ENCODE results near the gene LRRFIP1.
"Not testable (repeated sequence)": the region's sequence is repeated elsewhere in the genome, so short reads cannot be mapped to it uniquely, and the experiment has no call there.

Gene LRRFIP1

DNA sequence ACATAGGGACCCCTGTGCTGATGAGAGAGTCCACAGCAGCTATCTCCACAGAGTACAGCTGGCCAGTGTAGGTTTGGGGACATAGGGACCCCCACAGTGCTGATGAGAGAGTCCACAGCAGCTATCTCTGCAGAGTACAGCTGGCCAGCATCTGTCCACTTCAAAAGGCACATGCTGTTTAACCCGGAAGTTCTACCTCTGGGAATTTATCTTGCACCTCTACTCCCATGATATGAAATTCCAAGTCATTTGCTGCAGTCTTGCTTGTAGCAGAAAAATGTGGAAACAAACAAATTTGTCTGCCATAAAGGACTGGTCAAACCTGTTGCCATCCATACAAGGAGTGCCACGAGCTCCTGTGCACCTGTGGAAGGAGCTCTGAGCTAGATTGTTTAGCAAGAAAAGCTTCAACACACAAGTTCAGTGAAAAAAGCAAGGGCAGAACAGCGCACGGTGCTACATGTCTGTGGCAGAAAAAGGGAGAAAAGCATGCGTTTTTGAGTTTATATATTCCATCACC, 33.1 kb downstream of the LRRFIP1 start:
- in situ Hi-C loops (cut with HindIII; ENCODE audit: low sequenced_read_pairs): no loop called here

GRCh38 chr2:237661270-237661669, 33.9 kb downstream of the LRRFIP1 start:
- in situ Hi-C loops (cut with HindIII; ENCODE audit: low sequenced_read_pairs): no loop called here

DNA sequence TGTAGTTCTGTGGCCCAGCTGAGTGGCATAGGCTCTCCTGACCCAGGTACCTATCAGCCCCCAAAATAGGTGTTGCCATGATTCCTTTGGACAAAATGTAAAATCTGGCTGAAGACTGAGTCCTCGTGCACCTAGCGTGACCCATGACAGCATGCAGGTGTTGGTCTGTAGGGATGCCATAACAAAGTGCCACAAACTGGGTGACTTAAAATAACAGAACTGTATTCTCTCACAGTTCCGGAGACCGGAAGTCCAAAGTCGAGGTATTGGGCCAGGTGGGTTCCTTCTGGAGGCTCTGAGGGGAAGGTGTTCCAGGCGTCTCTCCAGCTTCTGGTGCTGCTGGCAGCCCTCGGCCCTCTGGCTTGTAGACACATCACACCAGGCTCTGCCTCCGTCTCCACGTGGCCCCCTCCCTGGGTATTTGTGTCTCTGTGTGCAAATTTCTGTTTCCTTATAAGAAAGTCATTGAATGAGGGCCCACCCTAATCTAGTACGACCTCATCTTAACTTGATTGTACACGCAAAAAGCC, 34.5 kb downstream of the LRRFIP1 start:
- in situ Hi-C loops (cut with HindIII; ENCODE audit: low sequenced_read_pairs): no loop called here

GRCh38 chr2:237662671-237663093, 35.3 kb downstream of the LRRFIP1 start:
- in situ Hi-C loops (cut with HindIII; ENCODE audit: low sequenced_read_pairs): no loop called here

DNA sequence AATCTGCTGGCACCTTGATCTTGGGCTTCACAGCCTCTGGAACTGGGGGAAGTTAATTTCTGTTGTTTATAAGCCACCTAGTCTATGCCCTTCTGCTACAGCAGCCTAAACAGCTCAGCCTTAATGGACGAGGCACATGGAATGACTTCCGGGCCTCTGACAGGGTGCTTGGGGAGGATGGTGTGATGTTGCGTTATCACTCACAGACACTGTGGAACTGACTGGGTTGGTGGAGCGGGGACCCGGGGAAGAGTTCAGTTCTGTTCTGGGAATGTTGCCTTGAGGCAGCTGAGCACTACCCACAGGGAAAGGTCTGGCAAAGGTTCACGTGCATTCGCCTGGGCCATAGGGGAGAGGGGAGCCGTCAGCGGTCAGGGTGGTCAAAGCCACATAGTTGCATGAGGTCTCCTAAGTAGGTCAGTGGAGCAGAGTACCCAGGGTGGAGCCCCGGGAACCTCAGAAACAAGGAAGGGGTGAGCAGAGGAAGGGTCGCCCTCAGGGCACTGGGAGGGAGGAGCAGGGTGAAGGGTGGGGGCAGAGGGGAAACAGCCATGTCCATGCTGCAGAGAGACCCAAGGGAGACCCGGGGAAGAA, 36.2 kb downstream of the LRRFIP1 start:
- in situ Hi-C loops (cut with HindIII; ENCODE audit: low sequenced_read_pairs): no loop called here

DNA sequence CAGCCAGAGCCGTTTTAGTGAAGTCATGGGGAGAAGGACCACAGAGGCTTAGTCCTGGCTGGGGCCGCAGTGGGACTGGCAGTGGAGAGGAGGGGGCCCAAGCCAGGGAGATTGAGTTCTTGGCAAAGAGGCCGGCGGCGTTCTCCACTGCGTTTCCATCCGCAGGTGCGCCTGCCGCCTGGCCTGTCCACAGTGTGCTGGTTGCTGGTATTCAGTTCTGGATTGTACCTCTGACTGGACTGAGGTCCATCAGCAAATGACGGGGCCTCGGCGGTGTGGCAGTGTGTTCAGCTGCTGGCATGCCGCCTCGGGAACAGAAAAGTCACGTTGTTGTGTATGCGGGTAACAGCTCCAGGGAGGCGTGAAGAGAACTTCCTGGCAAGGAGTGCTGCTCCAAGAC, 36.8 kb downstream of the LRRFIP1 start:
- in situ Hi-C loops (cut with HindIII; ENCODE audit: low sequenced_read_pairs): no loop called here

DNA sequence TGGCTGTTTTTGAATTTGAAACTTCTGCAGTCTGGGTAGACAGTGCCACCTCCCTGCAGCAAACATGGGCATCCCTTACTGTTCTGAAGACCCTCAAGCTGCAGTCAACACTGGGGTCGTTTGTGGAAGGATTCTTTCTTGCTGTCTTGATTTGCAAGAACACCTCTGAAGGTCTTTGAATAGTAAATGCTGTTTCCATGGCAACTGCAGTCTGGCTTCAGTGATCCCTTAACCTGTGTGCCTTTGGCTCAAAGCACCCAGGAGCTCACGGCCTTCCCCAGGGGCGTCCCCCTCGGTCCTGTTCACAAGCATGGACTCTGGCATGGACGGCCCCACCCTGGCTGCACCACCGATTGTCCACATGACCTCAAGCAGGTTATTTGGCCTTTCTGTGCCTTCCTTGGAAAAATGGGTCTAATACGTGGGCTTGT, 38.3 kb downstream of the LRRFIP1 start:
- in situ Hi-C loops (cut with HindIII; ENCODE audit: low sequenced_read_pairs): no loop called here

- in situ Hi-C loops (cut with HindIII; ENCODE audit: low sequenced_read_pairs): no loop called here
Observed at GRCh38 chr2:237666606-237667005, 39.2 kb downstream of the LRRFIP1 start.

GRCh38 chr2:237667050-237667576, 39.7 kb downstream of the LRRFIP1 start:
- in situ Hi-C loops (cut with HindIII; ENCODE audit: low sequenced_read_pairs): not testable (repeated sequence)

GRCh38 chr2:237667893-237668292, 40.5 kb downstream of the LRRFIP1 start:
- in situ Hi-C loops (cut with HindIII; ENCODE audit: low sequenced_read_pairs): no loop called here

DNA sequence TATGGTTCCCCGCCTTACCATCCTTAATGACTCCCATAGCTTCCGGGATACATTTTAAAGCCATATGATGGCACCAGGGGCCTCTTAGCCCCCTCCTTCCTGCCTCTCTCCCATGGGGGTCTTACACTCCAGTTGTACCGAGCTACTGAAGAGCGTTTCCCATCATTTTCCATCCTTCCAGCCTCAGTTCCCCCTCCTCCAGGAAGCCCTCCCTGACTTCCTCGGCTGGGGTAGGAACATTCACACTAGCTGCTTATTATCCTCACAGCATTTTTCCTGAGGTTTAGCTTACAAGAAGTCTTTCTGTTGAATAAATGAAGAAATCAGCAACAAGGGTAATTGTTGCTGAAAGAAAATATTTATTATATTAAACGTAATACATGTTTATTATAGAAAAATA, 41.1 kb downstream of the LRRFIP1 start:
- in situ Hi-C loops (cut with HindIII; ENCODE audit: low sequenced_read_pairs): no loop called here

- in situ Hi-C loops (cut with HindIII; ENCODE audit: low sequenced_read_pairs): no loop called here
Observed at GRCh38 chr2:237669283-237669627, 41.9 kb downstream of the LRRFIP1 start.

GRCh38 chr2:237669628-237670392, 42.4 kb downstream of the LRRFIP1 start:
- in situ Hi-C loops (cut with HindIII; ENCODE audit: low sequenced_read_pairs): no loop called here

DNA sequence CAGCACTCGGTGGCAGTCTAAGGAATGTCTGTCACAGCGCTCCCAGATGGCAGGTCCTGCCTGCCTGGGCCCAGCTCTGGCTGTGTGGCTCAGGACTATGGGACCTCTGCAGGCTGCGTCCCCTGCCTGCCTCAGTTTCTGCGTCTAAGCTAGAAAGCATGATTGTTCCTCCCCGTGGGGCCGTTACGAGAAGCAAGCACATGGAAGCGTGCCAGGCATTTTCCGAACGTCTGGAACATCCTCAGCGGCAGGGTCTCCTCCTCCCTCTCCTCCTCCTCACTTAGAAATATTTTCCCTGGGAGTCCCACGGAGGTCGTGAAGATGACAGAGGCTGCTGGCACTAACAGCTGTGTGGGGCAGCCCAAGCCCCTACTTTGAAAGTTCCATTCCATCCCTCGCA, 43.3 kb downstream of the LRRFIP1 start:
- in situ Hi-C loops (cut with HindIII; ENCODE audit: low sequenced_read_pairs): no loop called here

GRCh38 chr2:237671466-237672138, 44.2 kb downstream of the LRRFIP1 start:
- in situ Hi-C loops (cut with HindIII; ENCODE audit: low sequenced_read_pairs): no loop called here

DNA sequence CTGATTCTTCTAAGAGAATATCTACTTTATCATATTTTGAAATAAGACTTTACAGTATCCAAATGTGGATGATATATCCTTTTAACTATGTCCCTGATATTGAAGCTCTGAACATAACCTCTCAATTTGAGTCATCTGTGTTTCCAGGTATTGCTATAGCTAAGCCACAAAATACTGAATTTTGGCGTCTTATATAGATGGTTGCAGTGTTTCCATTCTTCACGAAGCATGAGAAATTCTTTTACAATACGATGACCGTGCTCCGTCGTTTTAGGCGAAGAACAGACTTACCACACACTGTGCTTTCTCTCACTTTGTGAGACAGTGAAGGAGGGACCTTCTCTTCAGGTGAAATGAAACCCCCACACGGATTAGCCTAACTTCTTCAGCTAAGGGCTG, 45.3 kb downstream of the LRRFIP1 start:
- in situ Hi-C loops (cut with HindIII; ENCODE audit: low sequenced_read_pairs): no loop called here

DNA sequence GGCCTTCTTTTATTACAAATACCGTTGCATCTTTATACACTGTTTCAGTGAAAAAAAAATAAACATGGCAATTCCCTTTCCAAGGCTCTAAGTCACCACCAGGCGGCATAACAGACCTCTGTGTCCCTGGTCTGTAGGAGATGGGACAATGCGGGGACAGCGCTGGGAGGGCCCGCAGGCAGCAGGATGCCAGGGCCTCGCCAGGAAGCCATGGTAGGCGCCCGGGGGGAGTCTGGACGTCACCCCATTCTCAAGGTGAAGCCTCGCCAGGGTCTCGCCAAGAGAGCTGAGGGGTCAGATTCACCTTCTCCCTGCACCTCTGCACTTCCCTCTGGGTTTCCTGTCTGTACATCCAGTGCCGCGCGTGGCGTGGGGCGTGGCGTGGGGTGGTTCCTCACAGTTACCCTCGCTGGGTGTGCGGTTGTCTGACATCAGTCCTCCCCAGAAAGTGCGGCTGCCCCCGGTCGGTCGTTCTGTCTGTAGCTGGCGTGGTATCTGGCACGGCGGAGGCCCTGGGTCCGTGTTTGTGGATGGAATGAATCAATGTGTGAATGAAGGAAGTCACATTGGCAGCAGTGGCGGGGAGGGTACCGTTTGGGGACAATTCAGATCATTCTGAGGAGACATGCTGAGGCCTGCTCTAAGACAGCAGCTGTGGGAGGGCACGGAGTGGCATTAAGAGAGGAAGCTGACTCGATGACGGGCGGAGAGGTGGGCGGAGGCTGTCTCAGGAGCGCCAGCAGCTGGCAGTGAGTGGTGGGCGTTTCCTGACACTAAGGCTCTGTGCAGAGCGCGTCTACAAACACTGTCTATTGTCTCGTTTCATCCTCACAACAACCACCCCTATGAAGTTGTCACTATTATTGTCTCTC, 46.0 kb downstream of the LRRFIP1 start:
- in situ Hi-C loops (cut with HindIII; ENCODE audit: low sequenced_read_pairs): no loop called here

- in situ Hi-C loops (cut with HindIII; ENCODE audit: low sequenced_read_pairs): no loop called here
Observed at GRCh38 chr2:237674731-237675276, 47.4 kb downstream of the LRRFIP1 start.

DNA sequence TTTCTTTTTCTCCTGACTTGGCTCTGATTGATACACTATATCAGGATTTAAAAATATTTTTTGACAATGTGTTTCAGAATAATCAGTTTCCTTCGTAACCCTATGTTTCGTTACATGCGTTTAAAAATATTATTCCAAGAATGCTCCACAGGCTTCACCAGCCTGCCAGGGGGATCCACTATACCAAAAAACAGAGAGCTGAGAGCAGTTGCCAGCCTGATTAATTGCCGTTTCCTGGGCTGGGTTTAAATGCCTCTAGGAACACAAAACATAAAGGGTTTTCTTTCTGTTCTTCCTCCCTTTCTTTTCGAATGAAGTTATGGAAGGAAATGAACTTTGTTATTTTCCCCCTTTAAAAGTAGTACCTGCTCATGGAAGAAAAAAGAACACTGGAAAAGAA, 47.9 kb downstream of the LRRFIP1 start:
- in situ Hi-C loops (cut with HindIII; ENCODE audit: low sequenced_read_pairs): no loop called here
